Activated CD8-positive, alpha-beta memory T cell treated with anti-CD3 and anti-CD28 coated beads for 36 hours (primary cell): Measurements from ENCODE around the gene PLA2G15. TPM values are rescaled to one million over a fixed set of nuclear protein-coding genes. Genes with fewer than 3 reads are reported as not detected.

Experiments
- CTCF ChIA-PET: fragments of 350-600 bp; sonication (Branson Sonifier 250); formaldehyde crosslinking; loops from one replicate; lab custom pipeline; 2021; ENCODE audit warnings: antibody characterized with exemption; lab: Charles Lee
- POLR2A ChIA-PET: fragments of 350-600 bp; sonication (Branson Sonifier 250); formaldehyde crosslinking; loops from one replicate; lab custom pipeline; 2021; ENCODE audit warnings: antibody characterized with exemption; lab: Charles Lee
- total RNA-seq, 2 experiments: library from RNA; stranded (reverse); gene quantifications; one replicate each; pipeline ENCODE4 v1.2.3, GENCODE V29; 2021

The PLA2G15 gene
- total RNA-seq, result 1 to 10 TPM; 9.3 to 9.5 TPM

GRCh38 chr16:68244903-68245853 lies at the start of gene PLA2G15:
TSS of gene PLA2G15 (plus strand) at chr16:68245373. CDS start at chr16:68245427, 54 bp downstream.
- POLR2A ChIA-PET, result interaction anchor here (0.5 to 1.9 kb wide), 6 partner anchors 19 to 205 kb away, joined by 3 to 10 read pairs (median 6); partner anchors contain the start of genes SLC7A6 and SMPD3
- CTCF ChIA-PET, result interaction anchor here (0.5 to 3.7 kb wide), 10 partner anchors 15 to 1293 kb away, joined by 3 to 34 read pairs (median 4); partner anchors contain the start of genes PRMT7, SLC7A6 and SLC7A6OS

- ChIA-PET CTCF (interaction anchor here (0.5 kb wide), 1 partner anchor 12 kb away, joined by 3 read pairs; no protein-coding TSS in a partner anchor), POLR2A (no interaction called here)
Measured at GRCh38 chr16:68197250-68197649, 47.9 kb upstream of the PLA2G15 start.

GRCh38 chr16:68200088-68200783 lies 44.9 kb upstream of the PLA2G15 start:
- CTCF ChIA-PET, result interaction anchor here (1.1 to 1.7 kb wide), 2 partner anchors 9 to 28 kb away, joined by 3 to 4 read pairs; no protein-coding TSS in a partner anchor
- POLR2A ChIA-PET, result no interaction called here

- POLR2A ChIA-PET, result no interaction called here
- CTCF ChIA-PET, result interaction anchor here (0.6 kb wide), 1 partner anchor 156 kb away, joined by 3 read pairs; no protein-coding TSS in a partner anchor
Measured at GRCh38 chr16:68202091-68202519, 43.1 kb upstream of the PLA2G15 start.

- POLR2A ChIA-PET, result no interaction called here
- CTCF ChIA-PET, result interaction anchor here (0.6 to 1.0 kb wide), 4 partner anchors 129 to 501 kb away, joined by 3 to 5 read pairs (median 4); no protein-coding TSS in a partner anchor
Measured at GRCh38 chr16:68206245-68206644, 38.9 kb upstream of the PLA2G15 start.

GRCh38 chr16:68214726-68215125 lies 30.4 kb upstream of the PLA2G15 start:
- POLR2A ChIA-PET, result no interaction called here
- CTCF ChIA-PET, result no interaction called here

GRCh38 chr16:68215302-68215701 lies 29.9 kb upstream of the PLA2G15 start:
- POLR2A ChIA-PET, result no interaction called here

GRCh38 chr16:68216240-68216639 lies 28.9 kb upstream of the PLA2G15 start:
- ChIA-PET POLR2A (no interaction called here), CTCF (no interaction called here)

More at GRCh38 chr16:68215302-68215701, 29.9 kb upstream of the PLA2G15 start:
- CTCF ChIA-PET, result interaction anchor here (0.8 kb wide), 1 partner anchor 11 kb away, joined by 3 read pairs; no protein-coding TSS in a partner anchor

GRCh38 chr16:68217506-68217905 lies 27.7 kb upstream of the PLA2G15 start:
- ChIA-PET POLR2A (interaction anchor here (0.6 kb wide), 1 partner anchor 43 kb away, joined by 5 read pairs; no protein-coding TSS in a partner anchor), CTCF (interaction anchor here (0.7 kb wide), 2 partner anchors 23 to 48 kb away, joined by 3 read pairs; no protein-coding TSS in a partner anchor)

- ChIA-PET POLR2A (no interaction called here), CTCF (interaction anchor here (0.8 to 1.3 kb wide), 4 partner anchors 10 to 210 kb away, joined by 3 read pairs; no protein-coding TSS in a partner anchor)
Measured at GRCh38 chr16:68219725-68220351, 25.3 kb upstream of the PLA2G15 start.

GRCh38 chr16:68223072-68223471 lies 22.1 kb upstream of the PLA2G15 start:
- ChIA-PET POLR2A (no interaction called here), CTCF (interaction anchor here (1.0 kb wide), 1 partner anchor 229 kb away, joined by 3 read pairs; no protein-coding TSS in a partner anchor)

GRCh38 chr16:68226116-68226515 lies 19.1 kb upstream of the PLA2G15 start:
- CTCF ChIA-PET, result interaction anchor here (0.7 kb wide), 1 partner anchor 162 kb away, joined by 3 read pairs; no protein-coding TSS in a partner anchor
- POLR2A ChIA-PET, result no interaction called here

GRCh38 chr16:68227183-68227793 lies 17.9 kb upstream of the PLA2G15 start:
- ChIA-PET CTCF (interaction anchor here (1.0 to 1.5 kb wide), 2 partner anchors 11 to 142 kb away, joined by 5 read pairs; partner anchors contain the start of gene NFATC3), POLR2A (no interaction called here)

- ChIA-PET POLR2A (no interaction called here), CTCF (interaction anchor here (0.6 to 1.5 kb wide), 11 partner anchors 9 to 199 kb away, joined by 3 to 5 read pairs (median 4); partner anchors contain the start of gene NFATC3)
Measured at GRCh38 chr16:68227850-68228553, 17.2 kb upstream of the PLA2G15 start.

- POLR2A ChIA-PET, result no interaction called here
- CTCF ChIA-PET, result interaction anchor here (0.6 to 1.5 kb wide), 11 partner anchors 8 to 198 kb away, joined by 3 to 5 read pairs (median 4); partner anchors contain the start of gene NFATC3
Measured at GRCh38 chr16:68228652-68229051, 16.5 kb upstream of the PLA2G15 start.

GRCh38 chr16:68229431-68230175 lies 15.6 kb upstream of the PLA2G15 start:
- CTCF ChIA-PET, result interaction anchor here (0.6 to 1.5 kb wide), 9 partner anchors 10 to 534 kb away, joined by 3 to 7 read pairs (median 4); no protein-coding TSS in a partner anchor
- POLR2A ChIA-PET, result no interaction called here
